Measurements from ENCODE around the gene ZNF497.
"Not testable (repeated sequence)": the region's sequence is repeated elsewhere in the genome, so short reads cannot be mapped to it uniquely, and the experiment has no call there.

ZNF497 gene

DNA sequence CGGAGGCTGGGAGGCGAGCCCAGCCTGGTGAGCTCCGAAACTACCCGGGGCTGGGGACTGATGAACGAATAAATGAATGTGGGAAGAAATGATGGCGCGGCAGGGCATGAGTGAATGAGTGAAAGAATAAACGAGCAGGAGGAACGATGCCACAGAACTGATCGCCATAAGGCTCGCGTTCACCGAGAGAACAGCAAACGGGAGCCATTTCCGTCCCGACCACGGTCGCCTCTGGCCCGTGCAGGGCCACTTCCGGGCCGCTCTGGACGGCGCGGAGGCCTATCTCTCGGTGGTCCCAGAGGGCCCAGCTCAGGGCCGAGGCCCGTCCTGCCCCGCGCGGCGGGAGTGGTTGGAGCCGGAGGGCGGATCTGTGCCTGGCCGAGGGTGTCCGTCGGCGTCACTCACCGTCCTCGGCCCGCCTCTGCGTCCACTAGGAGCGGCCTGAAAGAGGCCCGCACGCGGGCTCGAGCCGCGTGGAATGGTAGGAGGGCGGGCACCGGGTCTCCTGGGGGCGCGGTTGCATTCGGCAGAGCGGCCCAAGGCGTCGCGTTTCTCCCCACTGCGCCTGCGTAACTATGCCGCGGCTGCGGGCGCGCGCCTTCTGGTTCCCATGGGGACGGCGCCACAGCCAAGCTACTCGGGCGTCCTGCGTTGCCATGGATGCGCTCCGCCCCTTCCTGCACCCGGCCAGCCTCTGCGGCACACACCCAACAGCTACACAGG, at the start of gene ZNF497:
TSS of gene ZNF497 (minus strand) at position 480 of the 723 bp plus-strand sequence. CDS start 5,116 bp downstream, outside the sequence.
- TF ChIP-seq, protein P1, sequence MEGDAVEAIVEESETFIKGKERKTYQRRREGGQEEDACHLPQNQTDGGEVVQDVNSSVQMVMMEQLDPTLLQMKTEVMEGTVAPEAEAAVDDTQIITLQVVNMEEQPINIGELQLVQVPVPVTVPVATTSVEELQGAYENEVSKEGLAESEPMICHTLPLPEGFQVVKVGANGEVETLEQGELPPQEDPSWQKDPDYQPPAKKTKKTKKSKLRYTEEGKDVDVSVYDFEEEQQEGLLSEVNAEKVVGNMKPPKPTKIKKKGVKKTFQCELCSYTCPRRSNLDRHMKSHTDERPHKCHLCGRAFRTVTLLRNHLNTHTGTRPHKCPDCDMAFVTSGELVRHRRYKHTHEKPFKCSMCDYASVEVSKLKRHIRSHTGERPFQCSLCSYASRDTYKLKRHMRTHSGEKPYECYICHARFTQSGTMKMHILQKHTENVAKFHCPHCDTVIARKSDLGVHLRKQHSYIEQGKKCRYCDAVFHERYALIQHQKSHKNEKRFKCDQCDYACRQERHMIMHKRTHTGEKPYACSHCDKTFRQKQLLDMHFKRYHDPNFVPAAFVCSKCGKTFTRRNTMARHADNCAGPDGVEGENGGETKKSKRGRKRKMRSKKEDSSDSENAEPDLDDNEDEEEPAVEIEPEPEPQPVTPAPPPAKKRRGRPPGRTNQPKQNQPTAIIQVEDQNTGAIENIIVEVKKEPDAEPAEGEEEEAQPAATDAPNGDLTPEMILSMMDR (conservative IDR thresholded peaks at IDR 0.05): no peak
- H3K27ac ChIP-seq: peak within 1 kb of the TSS; percentile 99

DNA sequence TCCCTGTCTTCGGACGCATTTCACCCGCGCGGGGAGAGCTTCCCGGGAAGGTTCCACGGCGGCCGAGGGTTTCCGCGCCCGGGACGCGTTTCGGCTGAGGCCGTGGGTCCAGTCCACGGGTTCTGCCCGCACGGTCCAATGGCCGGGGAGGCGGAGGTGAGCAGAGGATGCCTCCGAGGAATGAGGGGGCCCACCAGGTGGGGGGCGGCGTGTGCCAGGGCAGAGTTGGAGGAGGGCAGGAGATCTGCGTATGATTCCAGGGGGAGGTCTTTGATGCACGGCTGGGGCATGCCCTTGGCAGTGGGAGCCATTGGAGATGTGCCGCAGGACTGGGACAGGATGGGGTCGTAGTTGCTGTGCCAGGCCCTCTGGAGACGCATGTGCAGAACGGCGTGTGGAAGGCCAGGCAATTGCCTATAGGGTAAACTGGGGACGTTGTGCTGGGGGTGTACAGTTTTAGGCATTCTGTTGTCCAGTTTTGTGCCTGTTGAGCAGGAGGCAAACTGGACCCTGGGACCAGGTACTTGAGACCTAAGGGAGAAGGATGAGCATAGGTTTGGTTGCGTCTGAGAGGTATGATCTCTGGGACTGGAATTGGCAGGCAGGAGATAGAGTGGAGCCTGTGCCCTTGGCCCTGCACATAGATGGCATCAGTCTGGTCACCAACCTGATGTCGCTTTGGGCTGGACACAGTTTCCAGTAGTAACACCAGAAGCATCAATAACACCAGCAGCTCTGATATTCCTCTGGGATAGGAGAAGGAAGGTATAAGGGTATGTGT, 46.6 kb upstream of the ZNF497 start:
- TF ChIP-seq, protein P1 (conservative IDR thresholded peaks at IDR 0.05): no peak
- peak overlapping the region; percentile 92 for H3K27ac ChIP-seq

DNA sequence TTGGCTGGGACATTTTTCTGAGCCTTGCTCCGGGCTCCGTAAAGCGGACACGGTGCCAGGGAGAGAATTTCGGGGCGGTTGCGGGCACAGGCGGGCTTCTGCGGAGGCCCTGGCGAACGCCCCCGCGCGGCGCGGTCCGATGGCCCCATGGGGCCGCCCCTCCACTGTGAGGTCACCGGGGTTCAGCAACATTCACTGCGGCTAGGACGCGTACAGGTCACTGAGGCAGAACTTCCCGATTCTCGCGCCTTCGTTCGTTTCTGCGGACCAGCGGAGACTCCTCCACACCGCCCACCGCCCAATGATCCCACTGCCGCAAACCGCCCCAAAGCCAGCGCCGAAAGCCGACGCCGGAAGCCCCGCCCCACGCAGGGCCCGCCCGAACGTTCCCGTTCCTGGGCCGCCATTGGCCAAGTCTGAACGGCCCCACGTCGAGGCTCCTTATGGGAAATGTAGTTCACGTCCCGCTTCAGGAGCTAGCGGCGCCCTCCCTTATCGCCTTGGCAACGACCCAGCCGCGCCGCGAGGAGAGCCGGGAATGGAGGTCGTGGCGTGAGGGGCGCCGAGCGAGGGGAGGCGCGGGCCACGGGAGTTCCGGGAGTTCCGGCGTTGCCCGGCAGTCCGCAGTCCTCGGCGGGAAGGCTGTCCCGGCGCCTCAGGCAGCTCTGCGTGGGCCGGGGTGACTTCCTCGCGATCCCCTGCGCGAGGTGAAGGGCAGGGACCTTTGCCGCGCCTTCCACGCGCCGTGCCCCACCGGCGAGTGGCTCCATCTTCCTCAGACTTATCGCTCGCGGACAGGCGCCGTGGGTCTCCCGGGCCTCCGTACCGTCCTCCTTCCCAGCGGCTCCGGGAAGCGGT, 45.8 kb upstream of the ZNF497 start, which contains the start of gene ZNF584:
TSS of gene ZNF584 (plus strand) at position 498 of the 858 bp plus-strand sequence. CDS start 499 bp downstream, outside the sequence.
- TF ChIP-seq, protein P1 (conservative IDR thresholded peaks at IDR 0.05): 0 out of 2 replicates have a peak, but pooled peaks have one; percentile 10
- peak within 1 kb of the TSS; percentile 92 for H3K27ac ChIP-seq

DNA sequence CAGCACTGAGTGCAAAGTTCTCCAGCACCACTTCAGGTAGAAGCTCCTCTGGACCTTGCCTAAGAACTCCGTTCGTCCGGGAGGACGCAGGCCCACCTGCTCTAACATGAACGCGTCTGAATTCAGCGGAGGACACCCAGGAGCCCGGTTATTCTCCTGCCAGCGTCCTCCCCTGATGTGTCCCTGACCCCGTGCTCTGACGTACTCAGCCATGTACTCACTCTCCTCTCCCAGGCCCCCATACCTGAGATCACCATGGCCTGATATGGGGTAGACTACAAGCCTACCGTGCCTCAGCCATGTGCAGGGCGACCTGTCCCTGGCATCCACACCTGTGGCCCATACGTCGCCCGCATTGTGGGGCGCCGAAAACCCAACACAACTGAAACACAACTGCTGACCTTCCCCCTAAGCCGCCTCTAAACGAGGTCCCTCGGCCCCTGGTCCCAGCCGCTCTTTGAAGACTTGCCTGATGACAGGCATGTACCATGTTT, 45.2 kb upstream of the ZNF497 start:
- TF ChIP-seq, protein P1 (conservative IDR thresholded peaks at IDR 0.05): no peak
- peak overlapping the region; percentile 92 for H3K27ac ChIP-seq

DNA sequence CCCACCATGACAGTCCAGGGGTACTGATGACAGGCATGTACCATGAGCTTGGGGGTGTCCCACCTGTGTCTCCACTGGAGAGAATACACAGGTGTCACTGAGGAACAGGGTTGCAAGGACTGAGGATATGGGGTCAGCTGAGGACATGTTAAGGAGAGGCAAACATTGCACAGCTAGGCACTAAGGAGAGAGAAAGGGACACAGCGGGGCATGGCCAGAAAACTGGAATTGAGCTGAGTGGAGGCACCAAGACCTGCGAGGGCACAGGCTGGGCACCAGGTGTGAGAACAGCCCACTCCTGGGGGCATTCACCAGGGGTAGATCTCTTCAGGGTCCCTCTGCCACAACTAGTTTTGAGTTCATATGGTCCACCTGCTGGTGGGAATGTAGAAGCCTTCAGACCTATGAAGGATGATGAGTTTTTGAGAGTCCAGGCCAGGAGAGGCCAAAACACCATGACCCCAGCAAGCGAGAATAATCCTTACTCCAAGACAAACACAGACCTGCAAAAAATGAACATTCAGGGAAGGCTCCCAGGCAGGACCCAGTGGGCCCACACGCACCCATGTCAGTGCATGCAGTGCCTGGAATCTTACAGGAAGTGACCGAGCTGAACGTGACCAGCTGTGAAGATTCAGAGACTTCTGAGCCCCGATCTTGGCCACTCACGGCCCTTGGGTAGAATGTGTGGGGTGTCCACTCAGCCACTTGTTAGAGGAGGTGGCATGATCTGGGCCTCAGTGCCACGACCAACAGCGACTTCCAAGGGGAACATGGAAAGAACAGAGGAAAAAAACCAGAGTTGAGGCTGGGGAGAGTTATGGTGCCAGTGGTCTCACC, 44.5 kb upstream of the ZNF497 start:
- H3K27ac ChIP-seq: peak overlapping the region; percentile 92
- TF ChIP-seq, protein P1 (conservative IDR thresholded peaks at IDR 0.05): peak; percentile 32

DNA sequence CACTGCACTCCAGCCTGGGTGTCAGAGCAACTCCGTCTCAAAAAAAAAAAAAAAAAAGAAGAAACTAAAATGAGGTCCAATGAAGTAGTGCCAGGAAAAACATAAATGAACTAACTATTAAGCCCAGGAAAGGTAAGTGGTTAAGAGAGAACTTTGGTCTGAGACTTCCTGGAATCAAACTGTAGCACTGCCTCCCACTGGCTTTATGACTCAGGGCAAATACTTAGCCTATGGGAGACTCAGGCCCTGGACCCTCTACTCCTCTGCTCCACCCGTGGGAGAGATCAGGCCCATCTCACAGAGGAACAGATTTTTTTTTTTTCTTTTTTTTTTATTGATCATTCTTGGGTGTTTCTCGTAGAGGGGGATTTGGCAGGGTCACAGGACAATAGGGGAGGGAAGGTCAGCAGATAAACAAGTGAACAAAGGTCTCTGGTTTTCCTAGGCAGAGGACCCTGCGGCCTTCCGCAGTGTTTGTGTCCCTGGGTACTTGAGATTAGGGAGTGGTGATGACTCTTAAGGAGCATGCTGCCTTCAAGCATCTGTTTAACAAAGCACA, 41.4 kb upstream of the ZNF497 start:
- H3K27ac ChIP-seq: not testable (repeated sequence)
